Stimulated activated CD4-positive, alpha-beta T cell treated with anti-CD3 and anti-CD28 coated beads, Interleukin-2, amount 100 ng/mL, for 48 hours (primary cell): Measurements from ENCODE around the gene SLC35E3.

Experiments used
- DNase-seq, 2 donors: peaks; one replicate each; pipeline ENCODE4 v3.0.0-alpha.2; 2020

SLC35E3 gene

GRCh38 chr12:68771223-68771925 is 25.4 kb downstream of the SLC35E3 start:
- no peak for DNase-seq

- no peak for DNase-seq
Observed at GRCh38 chr12:68772714-68773113, 26.7 kb downstream of the SLC35E3 start.

GRCh38 chr12:68773582-68773981 is 27.6 kb downstream of the SLC35E3 start:
- no peak for DNase-seq

GRCh38 chr12:68775121-68775630 is 29.2 kb downstream of the SLC35E3 start:
- no peak for DNase-seq

- no peak for DNase-seq
Observed at GRCh38 chr12:68776976-68777610, 31.1 kb downstream of the SLC35E3 start.

GRCh38 chr12:68779280-68779679 is 33.3 kb downstream of the SLC35E3 start:
- no peak for DNase-seq

GRCh38 chr12:68780731-68781130 is 34.8 kb downstream of the SLC35E3 start:
- DNase-seq, result no peak

- DNase-seq, result no peak
Observed at GRCh38 chr12:68781728-68782127, 35.8 kb downstream of the SLC35E3 start.

- no peak for DNase-seq
Observed at GRCh38 chr12:68784015-68784414, 38.0 kb downstream of the SLC35E3 start.

GRCh38 chr12:68785358-68785757 is 39.4 kb downstream of the SLC35E3 start:
- no peak for DNase-seq

- no peak for DNase-seq
Observed at GRCh38 chr12:68785823-68786222, 39.8 kb downstream of the SLC35E3 start.

GRCh38 chr12:68786929-68787328 is 41.0 kb downstream of the SLC35E3 start:
- no peak for DNase-seq

- DNase-seq, result no peak
Observed at GRCh38 chr12:68788554-68789143, 42.7 kb downstream of the SLC35E3 start.

- DNase-seq, result no peak
Observed at GRCh38 chr12:68789144-68789878, 43.3 kb downstream of the SLC35E3 start.

- DNase-seq, result no peak
Observed at GRCh38 chr12:68790081-68790951, 44.3 kb downstream of the SLC35E3 start.

GRCh38 chr12:68790952-68791234 is 44.9 kb downstream of the SLC35E3 start:
- no peak for DNase-seq

GRCh38 chr12:68791897-68792481 is 46.0 kb downstream of the SLC35E3 start:
- no peak for DNase-seq

- peak in 1 of 2 donors; percentile 23 for DNase-seq
Observed at GRCh38 chr12:68792952-68793351, 47.0 kb downstream of the SLC35E3 start.

GRCh38 chr12:68793436-68793835 is 47.5 kb downstream of the SLC35E3 start:
- DNase-seq, result no peak

- DNase-seq, result no peak
Observed at GRCh38 chr12:68793975-68794652, 48.1 kb downstream of the SLC35E3 start.

GRCh38 chr12:68794653-68795251 is 48.8 kb downstream of the SLC35E3 start:
- no peak for DNase-seq
